Epithelial cell of alveolus of lung (primary cell): ENCODE measurements around the gene OR8A1. TPM values are rescaled to one million over a fixed set of nuclear protein-coding genes. Genes with fewer than 3 reads are reported as not detected.

Experiments
- total RNA-seq: library from RNA; depleted of rRNA; stranded (reverse); fragments of >200 nt; gene quantifications from 2 replicates; pipeline ENCODE4 v1.2.1, GENCODE V29; 2015

OR8A1 gene
- total RNA-seq, result not detected in 2 replicates

DNA sequence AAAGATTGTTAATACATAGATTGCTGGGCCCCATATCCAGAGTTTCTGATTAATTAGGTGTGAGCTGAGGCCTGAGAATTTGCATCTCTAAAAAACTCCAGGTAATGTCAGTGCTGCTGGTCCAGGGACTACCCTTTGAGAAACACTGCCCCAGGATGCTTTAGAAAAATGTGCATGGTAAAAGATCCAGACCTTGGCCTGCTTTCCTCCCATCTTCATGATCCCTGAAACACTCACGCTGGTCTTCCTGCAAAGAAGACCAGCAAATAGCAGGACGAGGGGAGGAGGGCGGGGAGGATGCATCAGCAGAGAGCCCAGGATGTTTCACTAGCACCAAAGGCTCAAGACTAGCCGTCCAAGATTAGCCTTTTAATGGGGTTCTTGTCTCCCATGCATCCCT lies at the start of gene OR8A1:
TSS of gene OR8A1 (plus strand) at position 301 of the 400 bp plus-strand sequence. CDS start 123 bp downstream, outside the sequence.

DNA sequence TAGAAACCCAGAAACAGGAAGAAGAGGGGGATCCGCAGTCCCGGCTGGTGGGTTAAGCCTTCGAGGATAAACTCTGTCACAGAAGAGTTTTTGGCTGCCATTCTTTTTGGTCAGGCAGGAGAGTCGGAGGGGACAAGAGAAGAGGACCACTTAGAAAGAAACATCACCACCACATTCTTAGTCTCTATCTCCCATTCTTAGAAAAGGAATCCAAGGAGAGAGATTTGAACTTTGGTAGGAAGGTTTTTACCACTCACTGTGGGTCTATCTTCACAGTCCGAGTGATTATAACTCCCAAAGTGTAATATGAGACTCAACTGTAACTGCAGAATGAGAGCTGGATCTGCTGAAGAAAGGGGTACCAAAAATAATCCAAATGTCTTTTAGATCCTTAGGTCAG lies 26.2 kb upstream of the OR8A1 start, which contains the start of gene OR8B12:
TSS of gene OR8B12 (minus strand) at position 101 of the 400 bp plus-strand sequence. CDS start at position 101, 0 bp downstream.

DNA sequence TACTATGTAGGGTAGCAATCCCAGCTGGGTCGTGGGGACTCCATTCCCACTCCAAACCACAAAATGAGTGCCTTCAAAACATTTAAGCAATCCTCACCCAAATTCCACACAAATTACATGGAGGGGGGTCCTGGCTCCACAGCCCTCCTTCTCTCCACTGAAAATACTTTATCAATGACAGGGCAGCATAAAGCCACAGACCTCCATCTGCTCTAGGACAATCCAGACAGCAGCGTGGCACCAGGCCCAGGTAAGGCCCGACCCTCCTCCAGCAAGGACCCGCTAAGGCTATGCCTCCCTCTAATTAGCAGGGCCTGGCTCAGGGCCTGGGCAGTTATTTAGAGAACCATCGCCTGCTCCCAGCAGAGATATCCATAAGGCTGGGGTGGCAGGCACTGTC lies 41.3 kb downstream of the OR8A1 start, which contains the start of gene PANX3:
TSS of gene PANX3 (plus strand) at position 365 of the 400 bp plus-strand sequence. CDS start 129 bp downstream, outside the sequence.

Other genes with a start within 250 kb of the OR8A1 start
- not detected in 2 replicates for gene OR8D2, start 249.8 kb upstream of the OR8A1 start, total RNA-seq
- not detected in 2 replicates for gene OR8B2, start 185.5 kb upstream of the OR8A1 start, total RNA-seq
- not detected in 2 replicates for gene OR8B3, start 171.0 kb upstream of the OR8A1 start, total RNA-seq
- not detected in 2 replicates for gene OR8B4, start 145.1 kb upstream of the OR8A1 start, total RNA-seq
- not detected in 2 replicates for gene OR8B8, start 124.3 kb upstream of the OR8A1 start, total RNA-seq
- not detected in 2 replicates for gene OR8B12, start 26.3 kb upstream of the OR8A1 start, total RNA-seq
- not detected in 2 replicates for gene PANX3, start 41.4 kb downstream of the OR8A1 start, total RNA-seq
- gene TBRG1, start 52.9 kb downstream of the OR8A1 start, total RNA-seq, result 25.9 and 36.2 TPM in 2 replicates
- gene SIAE, start 103.7 kb downstream of the OR8A1 start, total RNA-seq, result 15.6 and 28.3 TPM in 2 replicates
- 15.3 and 16.3 TPM in 2 replicates for gene SPA17, start 103.9 kb downstream of the OR8A1 start, total RNA-seq
- gene NRGN, start 169.9 kb downstream of the OR8A1 start, total RNA-seq, result 1.0 and 9.6 TPM in 2 replicates
- 1.3 TPM in 1 of 2 replicates, not detected in the other for gene VSIG2, start 182.3 kb downstream of the OR8A1 start, total RNA-seq
- 2.2 and 5.6 TPM in 2 replicates for gene ESAM, start 192.3 kb downstream of the OR8A1 start, total RNA-seq
- gene MSANTD2, start 230.4 kb downstream of the OR8A1 start, total RNA-seq, result 6.1 and 8.8 TPM in 2 replicates